RWPE1 (cell line): ENCODE results near the gene MT1A.
"Not testable (repeated sequence)": the region's sequence is repeated elsewhere in the genome, so short reads cannot be mapped to it uniquely, and the experiment has no call there.

Source experiments
- CTCF ChIA-PET: fragments of 350-600 bp; sonication (Branson Sonifier 250); formaldehyde crosslinking; extraction: SDS; loops from one replicate; lab custom pipeline; 2021; lab: Yijun Ruan, JAX
- POLR2A ChIA-PET: fragments of 400-600 bp; formaldehyde crosslinking; extraction: SDS; loops from one replicate; lab custom pipeline; 2020; ENCODE audit warnings: antibody characterized with exemption; ENCODE audit not compliant: low non-redundant PET; lab: Yijun Ruan, JAX
- DNase-seq: peaks from one replicate; pipeline ENCODE4 v3.0.0; 2012; ENCODE audit warnings: low spot score
- H3K27ac ChIP-seq: fragments of 450-650 bp; 2 replicates; pipeline ENCODE4 v1.5.1; 2017
- CTCF ChIP-seq: fragments of 450-650 bp; conservative IDR thresholded peaks from 2 replicates; pipeline ENCODE4 v1.5.1; 2017; ENCODE audit warnings: low read depth, mild to moderate bottlenecking

The MT1A gene

GRCh38 chr16:56667581-56668571 is 29.4 kb downstream of the MT1A start, which contains the start of gene MT1G:
Gene MT1G, minus strand, starts transcription at chr16:56668065. Its CDS starts 72 bp downstream, at chr16:56667993.
- CTCF ChIA-PET = no interaction called here
- no peak for TF ChIP-seq CTCF
- POLR2A ChIA-PET = no interaction called here
- H3K27ac ChIP-seq = no peak within 1 kb of the TSS
- no peak for DNase-seq

GRCh38 chr16:56669005-56669839 is 30.8 kb downstream of the MT1A start, which contains the start of gene MT1H:
Gene MT1H, plus strand, starts transcription at chr16:56669814. Its CDS starts 71 bp downstream, at chr16:56669885.
- no peak for TF ChIP-seq CTCF
- POLR2A ChIA-PET = no interaction called here
- no peak for DNase-seq
- H3K27ac ChIP-seq = no peak within 1 kb of the TSS
- CTCF ChIA-PET = no interaction called here

- POLR2A ChIA-PET = no interaction called here
- H3K27ac ChIP-seq = no peak overlapping the region
- no peak for TF ChIP-seq CTCF
- CTCF ChIA-PET = no interaction called here
- no peak for DNase-seq
These were observed 31.6 kb downstream of the MT1A start for GRCh38 chr16:56669840-56670619.

- no peak for DNase-seq
- POLR2A ChIA-PET = no interaction called here
These were observed 32.1 kb downstream of the MT1A start for GRCh38 chr16:56670620-56670934.

GRCh38 chr16:56671691-56672090 is 33.2 kb downstream of the MT1A start:
- DNase-seq, CTCF ChIA-PET, H3K27ac ChIP-seq: not testable (repeated sequence)
- POLR2A ChIA-PET = interaction anchor here (1.0 kb wide), 1 partner anchor 46 kb away, joined by 4 read pairs; the partner anchor contains the start of gene MT1E

More at GRCh38 chr16:56670620-56670934, 32.1 kb downstream of the MT1A start:
- no peak overlapping the region for H3K27ac ChIP-seq
- no peak for TF ChIP-seq CTCF
- CTCF ChIA-PET = no interaction called here

- not testable (repeated sequence) for H3K27ac ChIP-seq, DNase-seq
- CTCF ChIA-PET = interaction anchor here (2.7 kb wide), 1 partner anchor 30 kb away, joined by 13 read pairs; no protein-coding TSS in a partner anchor
- POLR2A ChIA-PET = interaction anchor here (1.0 kb wide), 1 partner anchor 47 kb away, joined by 4 read pairs; the partner anchor contains the start of gene MT1E
These were observed 33.7 kb downstream of the MT1A start for GRCh38 chr16:56672171-56672570.
